Hematopoietic multipotent progenitor cell (in vitro differentiated cells): ENCODE data around the gene CDX2. TPM values are rescaled to one million over a fixed set of nuclear protein-coding genes. Genes with fewer than 3 reads are reported as not detected.

ENCODE experiments used
- DNase-seq, 3 donors: peaks; one replicate each; pipeline ENCODE4 v3.0.0-alpha.2; 2011 to 2015; ENCODE audit warnings: low read depth in 2 of 3, low spot score in 2 of 3
- total RNA-seq: library from RNA; depleted of rRNA; stranded (reverse); fragments of >200 nt; gene quantifications from one replicate; pipeline ENCODE4 v1.2.3, GENCODE V29; 2012

The CDX2 gene
- total RNA-seq, 1 donor, result not detected

GRCh38 chr13:27933580-27934328 lies 35.4 kb downstream of the CDX2 start:
- no peak for DNase-seq

DNA sequence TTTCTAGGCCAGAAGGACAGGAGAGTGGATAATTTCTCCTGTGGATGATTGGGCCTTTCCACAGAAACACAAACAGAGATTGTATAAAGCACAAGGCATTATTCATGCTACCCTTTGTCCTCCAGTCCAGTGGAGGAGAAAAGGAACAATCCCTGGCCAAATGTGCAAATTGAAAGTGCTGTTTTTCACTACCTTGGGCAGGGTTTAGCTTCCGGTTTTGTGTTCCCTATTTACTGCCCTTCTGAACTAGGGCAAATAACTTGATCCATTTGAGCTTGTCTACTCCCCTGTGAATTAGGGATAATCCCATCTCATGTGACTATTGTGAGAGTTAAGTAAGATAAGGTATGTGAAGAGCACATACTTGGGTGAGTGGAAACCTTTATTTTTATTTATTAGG lies 36.0 kb downstream of the CDX2 start:
- DNase-seq, result no peak

DNA sequence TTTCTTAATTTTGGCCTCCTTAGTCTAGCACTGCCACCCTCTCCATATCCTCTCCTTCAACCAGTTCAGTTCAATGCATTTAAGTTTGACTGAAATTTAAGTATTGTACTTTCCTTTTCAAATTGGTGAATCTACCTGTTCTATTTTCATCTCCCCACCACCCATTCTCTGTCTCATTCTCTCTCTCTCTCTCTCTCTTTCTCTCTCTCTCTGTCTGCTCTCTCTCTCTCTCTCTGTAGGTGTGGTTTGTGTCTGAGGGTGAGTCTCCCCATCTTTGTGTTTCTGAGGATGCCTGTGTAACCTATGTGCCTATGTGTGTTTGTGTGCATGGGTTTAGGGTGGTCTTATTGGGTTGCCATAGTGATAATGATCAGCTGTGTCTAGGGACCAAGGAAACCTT lies 39.2 kb downstream of the CDX2 start:
- no peak for DNase-seq

DNA sequence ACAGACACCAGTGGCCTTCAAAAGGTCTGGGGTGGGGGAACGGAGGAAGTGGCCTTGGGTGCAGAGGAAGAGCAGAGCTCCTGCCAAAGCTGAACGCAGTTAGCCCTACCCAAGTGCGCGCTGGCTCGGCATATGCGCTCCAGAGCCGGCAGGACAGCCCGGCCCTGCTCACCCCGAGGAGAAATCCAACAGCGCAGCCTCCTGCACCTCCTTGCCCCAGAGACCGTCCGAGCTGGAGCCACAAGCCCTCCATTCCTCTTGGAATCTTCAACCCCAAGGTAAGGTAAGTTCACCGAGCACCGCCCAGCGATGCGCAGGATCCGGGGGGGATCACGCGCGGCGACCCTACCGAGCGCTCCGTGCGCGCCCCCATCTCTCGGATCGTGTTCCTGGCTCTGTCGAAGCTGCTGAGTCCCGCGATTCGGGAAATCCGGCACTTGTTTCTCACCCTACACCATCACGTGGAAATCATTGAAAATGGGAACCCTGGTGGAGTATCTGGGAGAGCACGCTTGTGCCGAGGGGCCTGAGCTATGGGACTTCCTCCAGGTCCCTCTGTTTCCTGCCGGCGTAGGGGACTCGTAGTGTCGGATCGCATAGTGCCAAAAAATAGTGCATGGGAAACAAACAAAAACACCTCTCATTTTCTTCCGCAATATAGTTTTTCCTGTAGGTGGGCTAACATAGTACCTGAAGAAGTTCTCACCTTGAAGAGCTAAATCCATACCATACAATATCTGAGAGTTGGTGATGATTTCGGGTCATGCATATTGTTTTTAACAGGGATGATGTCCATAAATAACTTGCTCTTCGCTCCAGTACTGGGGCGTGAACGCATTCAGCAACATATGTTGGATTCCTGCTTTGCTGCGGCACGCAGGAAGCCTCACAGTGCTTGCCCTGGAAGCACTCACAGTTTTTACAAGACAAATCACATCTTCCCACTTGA lies 40.0 kb downstream of the CDX2 start:
- no peak for DNase-seq

DNA sequence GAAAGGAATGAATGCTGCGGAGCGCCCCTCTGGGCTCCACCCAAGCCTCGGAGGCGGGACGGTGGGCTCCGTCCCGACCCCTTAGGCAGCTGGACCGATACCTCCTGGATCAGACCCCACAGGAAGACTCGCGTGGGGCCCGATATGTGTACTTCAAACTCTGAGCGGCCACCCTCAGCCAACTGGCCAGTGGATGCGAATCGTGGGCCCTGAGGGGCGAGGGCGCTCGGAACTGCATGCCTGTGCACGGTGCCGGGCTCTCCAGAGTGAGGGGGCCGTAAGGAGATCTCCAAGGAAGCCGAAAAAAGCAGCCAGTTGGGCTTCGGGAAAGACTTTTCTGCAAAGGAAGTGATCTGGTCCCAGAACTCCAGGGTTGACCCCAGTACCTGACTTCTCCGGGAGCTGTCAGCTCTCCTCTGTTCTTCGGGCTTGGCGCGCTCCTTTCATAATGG lies 40.7 kb downstream of the CDX2 start:
- no peak for DNase-seq

GRCh38 chr13:27927444-27928352 lies 41.4 kb downstream of the CDX2 start:
- peak in 1 of 3 donors; percentile 12 for DNase-seq

DNA sequence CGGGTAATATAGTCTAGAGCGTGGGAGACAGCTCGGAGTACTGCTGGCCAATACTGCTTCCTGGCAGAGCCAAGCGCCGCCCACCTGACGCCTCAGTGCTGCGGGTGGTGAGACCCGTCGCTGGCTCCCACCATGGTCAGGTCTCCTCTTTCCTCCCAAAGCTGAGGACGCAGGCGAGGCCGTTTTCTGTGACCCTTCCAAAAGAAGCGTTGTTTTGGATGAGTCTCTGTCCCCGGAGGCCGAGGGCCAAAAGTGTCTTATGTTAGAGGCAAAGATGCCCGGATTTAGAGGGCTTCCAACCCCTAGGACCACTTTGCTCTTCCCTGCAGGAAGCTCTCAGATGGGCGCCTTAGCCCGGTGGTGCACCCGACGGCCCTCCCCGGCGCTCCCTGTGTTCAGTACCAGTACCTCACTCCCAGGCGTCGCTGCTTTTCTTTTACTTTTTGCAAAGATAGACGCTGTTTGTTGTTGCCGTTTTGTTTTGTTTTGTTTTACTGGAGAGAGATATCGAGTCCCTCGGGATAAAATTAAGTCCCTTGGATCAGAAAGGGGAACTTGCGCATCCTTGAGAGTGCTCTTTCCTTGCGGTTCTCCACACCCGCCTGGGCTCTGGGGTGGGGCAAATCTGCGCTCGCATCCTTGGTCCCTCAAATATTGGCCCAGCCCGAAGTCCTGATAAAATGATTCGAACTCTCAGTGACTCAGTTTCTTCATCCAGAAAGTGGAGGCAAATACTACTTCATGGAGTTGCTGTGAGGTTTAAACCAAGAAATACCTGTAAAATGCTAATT lies 42.3 kb downstream of the CDX2 start:
- DNase-seq, result peak in 1 of 3 donors; percentile 42

DNA sequence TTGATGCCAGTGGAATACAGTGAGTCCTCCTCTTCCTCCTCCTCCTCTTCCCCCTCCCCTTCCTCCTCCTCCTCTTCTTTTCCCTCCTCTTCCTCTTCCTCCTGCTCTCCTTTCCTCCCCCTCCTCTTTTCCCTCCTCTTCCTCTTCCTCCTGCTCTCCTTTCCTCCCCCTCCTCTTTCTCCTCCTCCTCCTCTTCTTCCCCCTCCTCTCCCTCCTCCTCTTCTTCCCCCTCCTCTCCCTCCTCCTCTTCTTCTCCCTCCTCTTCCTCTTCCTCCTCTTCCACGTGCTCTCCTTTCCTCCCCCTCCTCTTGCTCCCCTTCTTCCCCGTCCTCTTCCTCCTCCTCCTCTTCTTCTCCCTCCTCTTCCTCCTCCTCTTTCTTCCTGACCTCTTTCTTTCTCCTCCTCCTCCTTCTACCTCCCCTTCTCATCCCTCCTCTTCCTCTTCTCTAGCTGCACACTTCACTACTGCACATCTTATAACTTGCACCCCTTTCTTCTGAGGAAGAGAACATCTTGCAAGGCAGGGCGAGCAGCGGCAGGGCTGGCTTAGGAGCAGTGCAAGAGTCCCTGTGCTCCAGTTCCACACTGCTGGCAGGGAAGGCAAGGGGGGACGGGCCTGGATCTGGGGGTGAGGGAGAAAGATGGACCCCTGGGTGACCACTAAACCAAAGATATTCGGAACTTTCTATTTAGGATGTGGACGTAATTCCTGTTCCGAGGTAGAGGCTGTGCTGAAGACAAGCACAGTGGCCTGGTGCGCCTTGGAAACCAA lies 43.7 kb downstream of the CDX2 start:
- DNase-seq, result no peak

- DNase-seq, result no peak
Measured at GRCh38 chr13:27924529-27925141, 44.5 kb downstream of the CDX2 start.

GRCh38 chr13:27923794-27924528 lies 45.2 kb downstream of the CDX2 start:
- peak in 1 of 3 donors; percentile 55 for DNase-seq

DNA sequence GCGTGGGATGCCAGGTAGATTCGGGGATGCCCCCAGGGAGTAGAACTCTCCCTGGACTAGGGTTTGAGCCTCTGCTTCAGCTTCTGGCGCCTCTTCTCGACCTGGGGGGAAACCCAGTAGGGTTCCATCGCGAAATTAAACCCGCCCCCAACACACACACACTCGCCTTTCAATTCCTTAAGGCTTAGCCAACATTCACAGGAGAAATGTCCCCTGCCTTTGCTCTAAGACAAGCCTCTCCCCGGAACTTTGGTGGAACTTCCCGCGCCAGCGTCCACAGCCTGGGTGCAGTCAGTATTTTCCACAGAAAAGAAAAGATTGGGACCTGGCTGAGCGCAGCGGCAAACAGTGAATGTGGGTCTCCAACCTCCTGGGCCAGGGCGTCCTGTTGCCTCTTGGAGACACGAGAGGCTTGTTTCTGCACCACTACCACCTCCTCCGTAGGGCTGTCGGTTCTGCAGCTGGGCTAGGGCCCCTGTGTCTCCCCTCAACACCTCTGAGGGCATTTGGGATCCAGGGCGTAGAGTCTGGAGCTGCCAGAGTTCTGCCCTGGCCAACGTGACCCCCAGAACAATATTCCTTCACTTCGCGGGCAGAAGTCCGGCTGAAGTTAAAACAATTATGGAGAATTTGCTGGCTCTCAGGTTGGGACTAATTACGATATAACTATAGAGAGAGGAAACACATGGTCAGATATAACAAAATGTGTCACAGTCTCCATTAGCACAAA lies 46.1 kb downstream of the CDX2 start:
- DNase-seq, result no peak

DNA sequence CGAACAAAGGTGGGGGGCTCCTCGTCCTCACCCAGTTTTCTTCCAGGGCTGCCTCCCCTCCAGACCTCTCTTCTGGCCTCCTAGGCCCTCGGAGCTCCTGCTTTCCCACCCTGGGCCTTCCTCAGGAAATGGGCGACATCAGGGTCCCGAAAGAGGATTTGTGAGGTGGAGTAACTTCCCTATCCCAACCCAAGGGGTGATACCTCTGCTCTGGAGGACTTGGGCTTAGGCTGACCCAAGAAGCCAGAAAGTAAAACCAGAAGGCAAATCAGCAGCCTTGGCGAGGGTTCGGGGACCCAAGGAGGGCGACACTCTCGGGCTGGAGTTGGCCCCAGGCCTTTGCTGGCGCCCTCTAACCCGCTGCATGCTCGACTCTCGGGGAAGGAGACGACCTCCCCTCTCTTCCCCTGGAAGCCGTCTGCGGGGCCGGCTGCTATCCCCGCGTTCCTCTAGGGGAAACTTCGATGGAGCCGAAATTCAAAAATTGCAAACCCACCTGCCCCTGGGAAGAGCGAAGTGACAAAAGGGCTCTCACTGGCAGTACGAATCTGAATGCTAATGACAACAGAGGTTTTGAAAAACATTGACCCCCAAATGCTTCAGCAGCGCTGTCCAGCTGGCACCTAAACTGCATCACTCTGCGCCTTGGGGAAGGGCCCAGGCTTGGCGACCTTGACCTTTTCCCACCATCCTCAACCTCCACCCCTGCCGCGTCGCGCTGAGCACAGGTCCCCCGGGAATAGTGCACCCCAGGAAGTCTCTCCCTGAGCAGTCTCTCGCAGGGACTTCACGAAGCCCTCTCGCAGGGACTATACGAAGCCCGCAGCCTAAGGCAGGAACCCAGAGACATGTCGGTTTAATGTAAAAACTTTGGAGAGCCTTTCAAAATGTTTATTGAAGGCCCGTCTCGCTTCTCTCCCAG lies 46.9 kb downstream of the CDX2 start:
- no peak for DNase-seq

GRCh38 chr13:27921421-27921960 lies 47.6 kb downstream of the CDX2 start:
- DNase-seq, result no peak

- peak in 1 of 3 donors; percentile 47 for DNase-seq
Measured at GRCh38 chr13:27920677-27921420, 48.3 kb downstream of the CDX2 start.
